ENCODE measurements around the gene OR5J2. TPM values are rescaled to one million over a fixed set of nuclear protein-coding genes. Genes with fewer than 3 reads are reported as not detected.
"Not testable (repeated sequence)": the region's sequence is repeated elsewhere in the genome, so short reads cannot be mapped to it uniquely, and the experiment has no call there.

The OR5J2 gene
- total RNA-seq, 2 donors from 2014 or later, result not detected

GRCh38 chr11:56219735-56220134, 43.3 kb downstream of the OR5J2 start:
- not testable (repeated sequence) for DNase-seq; H3K4me1 Mint-ChIP-seq (ENCODE audit: low read depth); ATAC-seq (replicated peaks in 1 of 2); H3K27ac Mint-ChIP-seq; H3K4me3 Mint-ChIP-seq; H3K27me3 Mint-ChIP-seq (ENCODE audit: low read depth)
- peaks cover 15 to 20% of the 10 kb centered on the region in 2 donors for H3K9me3 Mint-ChIP-seq
- H3K36me3 Mint-ChIP-seq (ENCODE audit: insufficient read depth in 2 of 2), result peaks cover 2 to 11% of the 10 kb centered on the region in 2 donors

Other genes starting within 250 kb of the OR5J2 start
- gene OR5I1, start 240.2 kb upstream of the OR5J2 start, total RNA-seq, result not detected
- gene OR10AG1, start 206.7 kb upstream of the OR5J2 start, total RNA-seq, result not detected
- not detected for gene OR5F1, start 182.0 kb upstream of the OR5J2 start, total RNA-seq
- gene OR5AS1, start 149.0 kb upstream of the OR5J2 start, total RNA-seq, result not detected
- gene OR8I2, start 83.3 kb upstream of the OR5J2 start, total RNA-seq, result not detected
- not detected for gene OR8H2, start 72.9 kb upstream of the OR5J2 start, total RNA-seq
- not detected for gene OR8H3, start 54.2 kb upstream of the OR5J2 start, total RNA-seq
- not detected for gene OR8J3, start 36.4 kb upstream of the OR5J2 start, total RNA-seq
- gene OR8K5, start 16.3 kb upstream of the OR5J2 start, total RNA-seq, result not detected
- gene OR5T2, start 57.6 kb downstream of the OR5J2 start, total RNA-seq, result not detected
- not detected for gene OR5T3, start 75.6 kb downstream of the OR5J2 start, total RNA-seq
- not detected for gene OR5T1, start 97.5 kb downstream of the OR5J2 start, total RNA-seq
- not detected for gene OR8H1, start 115.6 kb downstream of the OR5J2 start, total RNA-seq
- not detected for gene OR8K3, start 138.5 kb downstream of the OR5J2 start, total RNA-seq
- not detected for gene OR8K1, start 169.4 kb downstream of the OR5J2 start, total RNA-seq
- not detected for gene OR8J1, start 177.7 kb downstream of the OR5J2 start, total RNA-seq
- not detected for gene OR8U1, start 199.0 kb downstream of the OR5J2 start, total RNA-seq
- gene OR5AL1, start 236.1 kb downstream of the OR5J2 start, total RNA-seq, result not detected

Data from activated T-cell treated with anti-CD3 and anti-CD28 coated beads, Interleukin-2, amount 50 U/mL, for 72 hours (primary cell).